Measurements from ENCODE around the gene TANGO6.

DNA sequence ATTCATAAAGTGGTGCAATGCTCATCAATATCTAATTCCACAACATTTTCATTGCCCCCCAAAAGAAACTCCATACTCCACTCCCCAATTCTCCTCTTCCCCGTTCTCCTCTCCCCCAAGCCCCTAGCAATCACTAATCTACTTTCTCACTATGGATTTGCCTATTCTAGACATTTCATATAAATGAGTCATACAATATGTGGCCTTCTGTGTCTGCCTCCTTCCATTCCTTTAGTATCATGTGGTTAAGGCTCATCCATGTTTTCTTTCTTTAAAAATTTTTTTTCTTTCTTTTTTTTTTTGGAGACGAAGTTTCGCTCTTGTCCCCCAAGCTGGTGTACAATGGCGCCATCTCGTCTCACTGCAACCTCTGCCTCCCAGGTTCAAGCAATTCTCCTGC, 205.8 kb downstream of the TANGO6 start:
- TF ChIP-seq EZH2 (IDR thresholded peaks at IDR 0.05) (no peak), CTCF (IDR thresholded peaks at IDR 0.05) (no peak)
